ENCODE data around the gene RNF14.

The RNF14 gene

GRCh38 chr5:141992349-141992963 is 23.6 kb downstream of the RNF14 start:
- no peak for DNase-seq (ENCODE audit: low spot score)
- TF ChIP-seq CTCF (IDR thresholded peaks at IDR 0.05; ENCODE audit: extremely low read depth, missing control alignments): peak; percentile 57

- TF ChIP-seq CTCF (IDR thresholded peaks at IDR 0.05; ENCODE audit: extremely low read depth, missing control alignments): no peak
- no peak for DNase-seq (ENCODE audit: low spot score)
Observed at GRCh38 chr5:141994511-141995136, 25.7 kb downstream of the RNF14 start.

GRCh38 chr5:141995656-141996055 is 26.8 kb downstream of the RNF14 start:
- no peak for TF ChIP-seq CTCF (IDR thresholded peaks at IDR 0.05; ENCODE audit: extremely low read depth, missing control alignments)
- no peak for DNase-seq (ENCODE audit: low spot score)

- no peak for DNase-seq (ENCODE audit: low spot score)
- no peak for TF ChIP-seq CTCF (IDR thresholded peaks at IDR 0.05; ENCODE audit: extremely low read depth, missing control alignments)
Observed at GRCh38 chr5:141997358-141997960, 28.6 kb downstream of the RNF14 start.

GRCh38 chr5:142000173-142000572 is 31.3 kb downstream of the RNF14 start:
- TF ChIP-seq CTCF (IDR thresholded peaks at IDR 0.05; ENCODE audit: extremely low read depth, missing control alignments): no peak

GRCh38 chr5:142000704-142001484 is 32.0 kb downstream of the RNF14 start:
- DNase-seq (ENCODE audit: low spot score): no peak
- no peak for TF ChIP-seq CTCF (IDR thresholded peaks at IDR 0.05; ENCODE audit: extremely low read depth, missing control alignments)

More at GRCh38 chr5:142000173-142000572, 31.3 kb downstream of the RNF14 start:
- no peak for DNase-seq (ENCODE audit: low spot score)
